Measurements from ENCODE around the gene SDHAF2.

- no peak for TF ChIP-seq CTCF (IDR thresholded peaks at IDR 0.05; ENCODE audit: low read length)
- no peak for TF ChIP-seq EZH2 (optimal IDR thresholded peaks at IDR 0.05; ENCODE audit: low read depth, low read length)
Observed at GRCh38 chr11:61475433-61475832, 45.5 kb downstream of the SDHAF2 start.
